Measurements from ENCODE around the gene CACNA1I. TPM values are rescaled to one million over a fixed set of nuclear protein-coding genes. Genes with fewer than 3 reads are reported as not detected.
A peak's percentile ranks its signal among the peaks of the same experiment; 100 is the strongest.

CACNA1I gene
- polyA plus RNA-seq, 3 donors: 0.04 to 0.09 (median 0.09) TPM

GRCh38 chr22:39623603-39624500, 53.3 kb downstream of the CACNA1I start:
- no peak for DNase-seq

- no peak for DNase-seq
Measured at GRCh38 chr22:39624501-39624821, 53.9 kb downstream of the CACNA1I start.

GRCh38 chr22:39625569-39626537, 55.3 kb downstream of the CACNA1I start:
- no peak for DNase-seq

- DNase-seq: no peak
Measured at GRCh38 chr22:39627208-39627607, 56.7 kb downstream of the CACNA1I start.

GRCh38 chr22:39627865-39628562, 57.5 kb downstream of the CACNA1I start:
- DNase-seq: no peak

GRCh38 chr22:39628563-39629080, 58.1 kb downstream of the CACNA1I start:
- no peak for DNase-seq

GRCh38 chr22:39629851-39630250, 59.3 kb downstream of the CACNA1I start:
- no peak for DNase-seq

GRCh38 chr22:39630721-39631120, 60.2 kb downstream of the CACNA1I start:
- no peak for DNase-seq

- no peak for DNase-seq
Measured at GRCh38 chr22:39631381-39632286, 61.1 kb downstream of the CACNA1I start.

- DNase-seq: no peak
Measured at GRCh38 chr22:39634530-39635405, 64.2 kb downstream of the CACNA1I start.

- DNase-seq: no peak
Measured at GRCh38 chr22:39635719-39636118, 65.2 kb downstream of the CACNA1I start.

- no peak for DNase-seq
Measured at GRCh38 chr22:39638958-39639357, 68.4 kb downstream of the CACNA1I start.

- DNase-seq: no peak
Measured at GRCh38 chr22:39641660-39642310, 71.2 kb downstream of the CACNA1I start.

GRCh38 chr22:39643311-39644083, 72.9 kb downstream of the CACNA1I start:
- no peak for DNase-seq

- DNase-seq: no peak
Measured at GRCh38 chr22:39645532-39645931, 75.0 kb downstream of the CACNA1I start.

- no peak for DNase-seq
Measured at GRCh38 chr22:39646398-39647063, 76.0 kb downstream of the CACNA1I start.

GRCh38 chr22:39647836-39648629, 77.5 kb downstream of the CACNA1I start:
- DNase-seq: peak; percentile 30

All from renal pelvis (tissue), 4 donors.